ENCODE measurements around the gene PPM1F. TPM values are rescaled to one million over a fixed set of nuclear protein-coding genes. Genes with fewer than 3 reads are reported as not detected.

Gene PPM1F
- total RNA-seq, 1 experiment from 2014 or later, result 28.6 TPM

GRCh38 chr22:21937041-21937820 is 15.4 kb downstream of the PPM1F start:
- ChIA-PET POLR2A (no interaction called here), CTCF (interaction anchor here (0.5 to 4.5 kb wide), 44 partner anchors 10 to 809 kb away, joined by 3 to 121 read pairs (median 5); partner anchors contain the start of genes MAPK1, PPM1F and YPEL1)
- H3K27ac Mint-ChIP-seq, result no peak overlapping the region; the same call in 1 of the 2 replicates
- peaks cover 16% of the 10 kb centered on the region for H3K4me1 Mint-ChIP-seq
- no peak overlapping the region; the same call in 1 of the 2 replicates for H3K4me3 Mint-ChIP-seq
- peaks cover 14% of the 10 kb centered on the region; the same call in 1 of the 2 replicates for H3K36me3 Mint-ChIP-seq
- no peak for TF ChIP-seq HMGXB4 (CRISPR knock-in tag; IDR thresholded peaks at IDR 0.05)
- no peak for TF ChIP-seq NR2C2 (CRISPR knock-in tag; IDR thresholded peaks at IDR 0.05)
- no peak for TF ChIP-seq STAT6 (CRISPR knock-in tag; conservative IDR thresholded peaks at IDR 0.05; ENCODE audit: low read depth)
- no peak for TF ChIP-seq ESRRA (CRISPR knock-in tag; IDR thresholded peaks at IDR 0.05; ENCODE audit: borderline replicate concordance)
- no peak for TF ChIP-seq MLX (CRISPR knock-in tag; IDR thresholded peaks at IDR 0.05)
- TF ChIP-seq IRF2 (CRISPR knock-in tag; IDR thresholded peaks at IDR 0.05; ENCODE audit: borderline replicate concordance, low read depth), result no peak
- TF ChIP-seq USF1 (CRISPR knock-in tag; IDR thresholded peaks at IDR 0.05), result no peak
- no peak for TF ChIP-seq ZNF425 (CRISPR knock-in tag; conservative IDR thresholded peaks at IDR 0.05)
- TF ChIP-seq ZNF121 (CRISPR knock-in tag; IDR thresholded peaks at IDR 0.05), result no peak
- TF ChIP-seq GABPB1 (CRISPR knock-in tag; IDR thresholded peaks at IDR 0.05), result no peak
- TF ChIP-seq KAT7 (CRISPR knock-in tag; IDR thresholded peaks at IDR 0.05; ENCODE audit: borderline replicate concordance), result no peak
- DNase-seq (ENCODE audit: low spot score), result no peak
- H3K9me3 Mint-ChIP-seq, result no peaks in the 10 kb centered on the region
- no peak for ATAC-seq
- H3K27me3 Mint-ChIP-seq (ENCODE audit: low read depth), result no peaks in the 10 kb centered on the region

- no peak for ATAC-seq
- Mint-ChIP-seq H3K27ac (no peak overlapping the region), H3K27me3 (ENCODE audit: low read depth) (no peaks in the 10 kb centered on the region), H3K9me3 (no peaks in the 10 kb centered on the region), H3K4me3 (no peak overlapping the region), H3K36me3 (peaks cover 14% of the 10 kb centered on the region; the same call in 1 of the 2 replicates), H3K4me1 (peaks cover 16% of the 10 kb centered on the region)
- POLR2A ChIA-PET, result no interaction called here
- CTCF ChIA-PET, result interaction anchor here (0.5 to 4.5 kb wide), 6 partner anchors 9 to 259 kb away, joined by 3 to 121 read pairs (median 6); partner anchors contain the start of gene PPM1F
- no peak for TF ChIP-seq NR2C2 (CRISPR knock-in tag; IDR thresholded peaks at IDR 0.05)
- no peak for DNase-seq (ENCODE audit: low spot score)
These were observed 16.4 kb downstream of the PPM1F start for GRCh38 chr22:21936151-21936775.
